SK-N-SH (cell line): ENCODE measurements around the gene ERC2.

Source experiments
- CTCF ChIP-seq: fragments of 200-600 bp; sonication (generic); IDR thresholded peaks from 2 replicates; pipeline ENCODE4 v1.6.1; 2017; ENCODE audit warnings: antibody characterized with exemption, mild to moderate bottlenecking, moderate library complexity
- EP300 ChIP-seq, 2 experiments: IDR thresholded peaks; 2 replicates each; pipeline versions ENCODE4 v1.4.0 to v1.6.1; 2012; ENCODE audit warnings: borderline replicate concordance in 1 of 2, low read depth in 1 of 2, low read length in 1 of 2
- POLR2AphosphoS5 ChIP-seq: IDR thresholded peaks from 2 replicates; pipeline ENCODE4 v1.6.1; 2012; ENCODE audit warnings: low read depth, low read length
- RXRA ChIP-seq: IDR thresholded peaks from 2 replicates; pipeline ENCODE4 v1.4.0; 2012; ENCODE audit warnings: low read depth, mild to moderate bottlenecking, borderline replicate concordance
- SIN3A ChIP-seq: IDR thresholded peaks from 2 replicates; pipeline ENCODE4 v1.6.1; 2012; ENCODE audit warnings: low read depth, mild to moderate bottlenecking, low read length, moderate library complexity, borderline replicate concordance

DNA sequence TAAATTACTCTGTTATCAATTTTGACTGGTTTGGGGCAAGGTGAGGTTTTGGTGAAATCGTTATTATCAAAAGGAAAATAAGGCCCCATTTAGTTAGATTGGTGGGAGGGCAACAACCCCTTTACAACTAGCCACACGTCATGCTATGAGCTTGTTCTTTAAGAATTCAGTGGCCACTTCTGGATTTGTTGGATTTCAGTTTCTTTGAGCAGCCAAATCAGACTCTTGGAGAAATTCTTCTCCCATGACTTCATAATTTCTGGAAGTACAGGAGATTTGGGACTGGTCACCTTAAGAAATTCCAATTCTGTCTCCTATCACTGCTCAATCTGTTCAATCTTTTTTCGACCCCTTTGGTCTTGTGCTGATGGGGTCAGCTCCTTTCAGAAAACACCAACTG lies 966.4 kb downstream of the ERC2 start:
- no peak for TF ChIP-seq RXRA
- no peak for TF ChIP-seq SIN3A
- TF ChIP-seq CTCF: no peak
- no peak for TF ChIP-seq POLR2AphosphoS5
- no peak for TF ChIP-seq EP300 (IDR thresholded peaks at IDR 0.05; ENCODE audit: borderline replicate concordance in 1 of 2, low read depth in 1 of 2, low read length in 1 of 2)
